ENCODE results near the gene MLLT10. TPM values are rescaled to one million over a fixed set of nuclear protein-coding genes. Genes with fewer than 3 reads are reported as not detected.

Gene MLLT10
- total and polyA plus RNA-seq, 9 of the 15 experiments (the other 6 are each of a cell fraction or from before 2014, with no cell fraction given): 18.8 to 81.4 (median 64.2) TPM

DNA sequence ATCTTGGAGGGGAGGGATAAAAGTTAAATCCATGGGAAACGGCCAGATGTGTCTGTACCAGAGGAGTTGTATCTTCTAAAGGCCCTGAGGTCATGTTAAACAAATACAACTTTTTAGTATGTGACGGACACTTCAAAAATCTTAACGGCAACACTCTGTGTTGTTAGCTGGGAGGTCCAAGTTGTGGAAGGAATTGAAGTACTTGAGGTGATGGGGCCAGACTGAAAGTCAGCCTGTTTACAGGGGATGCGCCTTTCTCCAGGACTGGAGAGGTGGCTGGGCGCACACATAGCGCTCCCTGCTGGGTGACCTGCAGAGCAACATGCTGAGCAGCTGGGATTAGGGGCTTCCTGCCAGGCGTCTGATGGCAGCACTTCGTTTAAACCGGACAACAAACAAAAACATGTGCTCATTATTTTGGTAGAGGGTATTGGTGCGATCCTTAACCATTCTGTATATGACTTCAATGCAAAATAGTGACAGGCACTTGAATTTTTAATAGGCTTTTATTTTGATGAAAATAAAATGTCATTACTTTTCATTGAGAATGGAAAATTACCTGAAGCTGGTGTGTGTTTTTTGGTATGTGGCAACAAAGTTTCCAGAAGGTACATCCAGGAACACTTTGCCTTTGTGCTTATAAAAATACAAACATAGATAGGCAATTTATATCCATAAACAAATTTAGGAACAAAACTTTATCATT lies 198.2 kb downstream of the MLLT10 start (continued):
- TF ChIP-seq ZNF175 (CRISPR knock-in tag; IDR thresholded peaks at IDR 0.05; ENCODE audit: low read depth): no peak
- TF ChIP-seq, protein P1, sequence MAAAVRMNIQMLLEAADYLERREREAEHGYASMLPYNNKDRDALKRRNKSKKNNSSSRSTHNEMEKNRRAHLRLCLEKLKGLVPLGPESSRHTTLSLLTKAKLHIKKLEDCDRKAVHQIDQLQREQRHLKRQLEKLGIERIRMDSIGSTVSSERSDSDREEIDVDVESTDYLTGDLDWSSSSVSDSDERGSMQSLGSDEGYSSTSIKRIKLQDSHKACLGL (CRISPR knock-in tag; IDR thresholded peaks at IDR 0.05; ENCODE audit: borderline replicate concordance, poor library complexity, severe bottlenecking): no peak
- no peak for TF ChIP-seq ZNF445 (CRISPR knock-in tag; IDR thresholded peaks at IDR 0.05; ENCODE audit: low read depth)

DNA sequence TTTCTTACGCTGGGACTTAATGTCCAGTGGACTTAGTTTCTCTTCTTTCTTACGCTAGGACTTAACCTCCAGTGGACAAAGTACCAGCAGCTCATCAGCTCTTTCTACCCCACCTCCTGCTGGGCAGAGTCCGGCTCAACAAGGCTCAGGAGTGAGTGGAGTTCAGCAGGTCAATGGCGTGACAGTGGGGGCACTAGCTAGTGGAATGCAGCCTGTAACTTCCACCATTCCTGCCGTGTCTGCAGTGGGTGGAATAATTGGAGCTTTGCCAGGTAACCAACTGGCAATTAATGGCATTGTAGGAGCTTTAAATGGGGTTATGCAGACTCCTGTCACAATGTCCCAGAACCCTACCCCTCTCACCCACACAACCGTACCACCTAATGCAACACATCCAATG lies 199.7 kb downstream of the MLLT10 start:
- Histone ChIP-seq H3K9me3 (replicated peaks; ENCODE audit: control insufficient read depth, insufficient read depth, low read depth, low read length) (no peaks in the 10 kb centered on the region), H3K4me1 (replicated peaks in 1 of 2; ENCODE audit: control insufficient read depth in 2 of 2, insufficient read depth in 2 of 2, low read length in 2 of 2) (no peaks in the 10 kb centered on the region), H3K79me2 (ENCODE audit: control insufficient read depth, insufficient read depth, low read length) (no peaks in the 10 kb centered on the region; the same call in 2 of the 3 replicates), H3K4me3 (no peak overlapping the region), H4K20me1 (replicated peaks; ENCODE audit: control insufficient read depth, insufficient read depth, low read length) (no peaks in the 10 kb centered on the region), H3K9ac (ENCODE audit: insufficient read depth in 1 of 2, low read depth in 2 of 2, low read length in 2 of 2) (no peak overlapping the region), H3K36me3 (ENCODE audit: control insufficient read depth, insufficient read depth, low read length) (peaks cover 86% of the 10 kb centered on the region), H3K9me1 (ENCODE audit: control insufficient read depth, insufficient read depth, low read length) (no peaks in the 10 kb centered on the region), H2AFZ (ENCODE audit: low read depth, low read length) (no peak overlapping the region), H3K27ac (ENCODE audit: extremely low read depth, low read depth, low read length) (no peak overlapping the region), H3K27me3 (ENCODE audit: control insufficient read depth in 2 of 2, insufficient read depth in 2 of 2, low read length in 2 of 2) (no peaks in the 10 kb centered on the region), H3K4me2 (ENCODE audit: insufficient read depth, low read length) (no peak overlapping the region)
- CTCF ChIA-PET (ENCODE audit: low intra/inter-chr PET ratio): no interaction called here
- intact Hi-C loops (cut with micrococcal nuclease) (loop anchor here (2.0 to 5.0 kb wide), 2 partner anchors 219 to 455 kb away; no protein-coding TSS in a partner anchor), in situ Hi-C loops (cut with MboI) (no loop called here)
- TF ChIP-seq NFIC (IDR thresholded peaks at IDR 0.05) (peak; percentile 72), ZNF274 (IDR thresholded peaks at IDR 0.05; ENCODE audit: borderline replicate concordance, low read depth, low read length) (no peak), ZNF644 (tag; IDR thresholded peaks at IDR 0.05; ENCODE audit: low read depth) (no peak)
- TF ChIP-seq, protein P2, sequence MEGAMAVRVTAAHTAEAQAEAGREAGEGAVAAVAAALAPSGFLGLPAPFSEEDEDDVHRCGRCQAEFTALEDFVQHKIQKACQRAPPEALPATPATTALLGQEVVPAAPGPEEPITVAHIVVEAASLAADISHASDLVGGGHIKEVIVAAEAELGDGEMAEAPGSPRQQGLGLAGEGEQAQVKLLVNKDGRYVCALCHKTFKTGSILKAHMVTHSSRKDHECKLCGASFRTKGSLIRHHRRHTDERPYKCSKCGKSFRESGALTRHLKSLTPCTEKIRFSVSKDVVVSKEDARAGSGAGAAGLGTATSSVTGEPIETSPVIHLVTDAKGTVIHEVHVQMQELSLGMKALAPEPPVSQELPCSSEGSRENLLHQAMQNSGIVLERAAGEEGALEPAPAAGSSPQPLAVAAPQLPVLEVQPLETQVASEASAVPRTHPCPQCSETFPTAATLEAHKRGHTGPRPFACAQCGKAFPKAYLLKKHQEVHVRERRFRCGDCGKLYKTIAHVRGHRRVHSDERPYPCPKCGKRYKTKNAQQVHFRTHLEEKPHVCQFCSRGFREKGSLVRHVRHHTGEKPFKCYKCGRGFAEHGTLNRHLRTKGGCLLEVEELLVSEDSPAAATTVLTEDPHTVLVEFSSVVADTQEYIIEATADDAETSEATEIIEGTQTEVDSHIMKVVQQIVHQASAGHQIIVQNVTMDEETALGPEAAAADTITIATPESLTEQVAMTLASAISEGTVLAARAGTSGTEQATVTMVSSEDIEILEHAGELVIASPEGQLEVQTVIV (CRISPR knock-in tag; IDR thresholded peaks at IDR 0.05; ENCODE audit: borderline replicate concordance): no peak
- FAIRE-seq (no peak), ATAC-seq (no peak), DNase-seq (ENCODE audit: extremely low read depth in 1 of 4, low spot score in 3 of 4) (no peak)
- WGBS (ENCODE audit: insufficient coverage, low coverage, missing lambda C conversion rate): 85% methylated on average over 6 of the region's 6 CpGs
- POLR2A ChIA-PET: interaction anchor here (0.8 kb wide), 1 partner anchor 8 kb away, joined by 3 read pairs; no protein-coding TSS in a partner anchor
- no TSS peak for BruUV-seq (replicated peaks)
